ENCODE results near the gene MT1X. TPM values are rescaled to one million over a fixed set of nuclear protein-coding genes. Genes with fewer than 3 reads are reported as not detected.

Gene MT1X
- total RNA-seq, 2 experiments from 2014 or later, result 52.5 to 54.2 TPM

GRCh38 chr16:56652600-56652999, 29.7 kb upstream of the MT1X start:
- Mint-ChIP-seq H3K9me3 (no peaks in the 10 kb centered on the region), H3K27ac (no peak overlapping the region), H3K4me1 (ENCODE audit: low read depth) (no peaks in the 10 kb centered on the region), H3K27me3 (peaks cover 8% of the 10 kb centered on the region), H3K36me3 (ENCODE audit: low read depth) (no peaks in the 10 kb centered on the region), H3K4me3 (no peak overlapping the region)
- no peak for ATAC-seq
- no peak for DNase-seq
- ChIA-PET POLR2A (interaction anchor here (0.8 to 2.5 kb wide), 5 partner anchors 9 to 59 kb away, joined by 3 to 11 read pairs (median 3); no protein-coding TSS in a partner anchor), CTCF (interaction anchor here (1.0 to 1.6 kb wide), 2 partner anchors 8 to 9 kb away, joined by 4 read pairs; no protein-coding TSS in a partner anchor)
- TF ChIP-seq, protein P1, sequence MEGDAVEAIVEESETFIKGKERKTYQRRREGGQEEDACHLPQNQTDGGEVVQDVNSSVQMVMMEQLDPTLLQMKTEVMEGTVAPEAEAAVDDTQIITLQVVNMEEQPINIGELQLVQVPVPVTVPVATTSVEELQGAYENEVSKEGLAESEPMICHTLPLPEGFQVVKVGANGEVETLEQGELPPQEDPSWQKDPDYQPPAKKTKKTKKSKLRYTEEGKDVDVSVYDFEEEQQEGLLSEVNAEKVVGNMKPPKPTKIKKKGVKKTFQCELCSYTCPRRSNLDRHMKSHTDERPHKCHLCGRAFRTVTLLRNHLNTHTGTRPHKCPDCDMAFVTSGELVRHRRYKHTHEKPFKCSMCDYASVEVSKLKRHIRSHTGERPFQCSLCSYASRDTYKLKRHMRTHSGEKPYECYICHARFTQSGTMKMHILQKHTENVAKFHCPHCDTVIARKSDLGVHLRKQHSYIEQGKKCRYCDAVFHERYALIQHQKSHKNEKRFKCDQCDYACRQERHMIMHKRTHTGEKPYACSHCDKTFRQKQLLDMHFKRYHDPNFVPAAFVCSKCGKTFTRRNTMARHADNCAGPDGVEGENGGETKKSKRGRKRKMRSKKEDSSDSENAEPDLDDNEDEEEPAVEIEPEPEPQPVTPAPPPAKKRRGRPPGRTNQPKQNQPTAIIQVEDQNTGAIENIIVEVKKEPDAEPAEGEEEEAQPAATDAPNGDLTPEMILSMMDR (IDR thresholded peaks at IDR 0.05), result no peak
- intact Hi-C loops (cut with micrococcal nuclease), result no loop called here

- CTCF ChIA-PET, result interaction anchor here (1.0 kb wide), 1 partner anchor 10 kb away, joined by 4 read pairs; no protein-coding TSS in a partner anchor
- TF ChIP-seq, protein P1 (IDR thresholded peaks at IDR 0.05), result no peak
- Mint-ChIP-seq H3K4me1 (ENCODE audit: low read depth) (peaks cover 4% of the 10 kb centered on the region), H3K27me3 (peaks cover 8% of the 10 kb centered on the region), H3K4me3 (no peak overlapping the region), H3K27ac (no peak overlapping the region), H3K9me3 (no peaks in the 10 kb centered on the region), H3K36me3 (ENCODE audit: low read depth) (no peaks in the 10 kb centered on the region)
- no peak for ATAC-seq
- POLR2A ChIA-PET, result interaction anchor here (0.9 to 2.5 kb wide), 4 partner anchors 8 to 59 kb away, joined by 3 to 11 read pairs (median 4); no protein-coding TSS in a partner anchor
- intact Hi-C loops (cut with micrococcal nuclease), result no loop called here
- DNase-seq, result no peak
Measured at GRCh38 chr16:56653218-56653617, 29.1 kb upstream of the MT1X start.

- ATAC-seq (peak; percentile 83), DNase-seq (peak; percentile 82)
- CTCF ChIA-PET, result interaction anchor here (2.8 kb wide), 1 partner anchor 14 kb away, joined by 14 read pairs; no protein-coding TSS in a partner anchor
- H3K4me1 Mint-ChIP-seq (ENCODE audit: low read depth), result peaks cover 14% of the 10 kb centered on the region
- no peaks in the 10 kb centered on the region for H3K27me3 Mint-ChIP-seq
- H3K27ac Mint-ChIP-seq, result peak within 1 kb of the TSS; percentile 82
- TF ChIP-seq, protein P1 (IDR thresholded peaks at IDR 0.05), result no peak
- POLR2A ChIA-PET, result interaction anchor here (1.0 kb wide), 1 partner anchor 32 kb away, joined by 3 read pairs; the partner anchor contains the start of gene MT1E
- H3K9me3 Mint-ChIP-seq, result no peaks in the 10 kb centered on the region
- peaks cover 3% of the 10 kb centered on the region for H3K36me3 Mint-ChIP-seq (ENCODE audit: low read depth)
- intact Hi-C loops (cut with micrococcal nuclease), result no loop called here
- peak within 1 kb of the TSS; percentile 92 for H3K4me3 Mint-ChIP-seq
Measured at GRCh38 chr16:56657555-56658326, 24.5 kb upstream of the MT1X start, which contains the start of gene MT1F. MT1F (plus strand) TSS chr16:56657959; CDS start chr16:56658059, 100 bp downstream.

DNA sequence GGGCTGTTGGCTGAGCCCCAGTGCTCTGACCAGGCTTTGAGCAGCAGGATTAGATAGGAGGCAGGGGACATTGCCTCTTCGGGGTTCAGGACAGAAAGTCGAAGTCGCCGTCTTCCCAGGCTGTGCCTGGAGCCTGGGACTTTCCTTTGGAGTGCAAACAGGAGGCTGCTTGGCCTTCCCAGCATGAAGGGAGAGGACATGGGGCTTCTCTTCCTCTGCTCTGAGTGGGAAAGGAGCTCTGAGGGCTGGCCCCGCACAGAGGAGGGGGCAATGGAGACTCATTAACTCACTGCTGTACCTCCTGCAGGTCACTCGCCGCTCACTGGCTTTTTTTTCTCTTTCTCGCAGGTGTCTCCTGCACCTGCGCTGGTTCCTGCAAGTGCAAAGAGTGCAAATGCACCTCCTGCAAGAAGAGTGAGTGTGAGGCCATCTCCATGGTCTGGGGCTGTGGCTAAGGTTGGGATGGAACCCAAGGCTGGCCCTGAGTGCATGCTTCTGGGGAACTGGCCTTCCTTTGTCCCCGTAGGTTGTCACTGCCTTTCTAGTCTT, 23.9 kb upstream of the MT1X start:
- H3K36me3 Mint-ChIP-seq (ENCODE audit: low read depth), result peaks cover 3% of the 10 kb centered on the region
- CTCF ChIA-PET, result no interaction called here
- ATAC-seq, result no peak

More for the DNA sequence above, 23.9 kb upstream of the MT1X start:
- no peak for DNase-seq
- H3K27ac Mint-ChIP-seq, result peak overlapping the region; percentile 82
- TF ChIP-seq, protein P1 (IDR thresholded peaks at IDR 0.05), result no peak
- H3K9me3 Mint-ChIP-seq, result no peaks in the 10 kb centered on the region
- POLR2A ChIA-PET, result no interaction called here
- intact Hi-C loops (cut with micrococcal nuclease), result no loop called here
- H3K4me3 Mint-ChIP-seq, result peak overlapping the region; percentile 92
- H3K27me3 Mint-ChIP-seq, result peaks cover 2% of the 10 kb centered on the region
- peaks cover 16% of the 10 kb centered on the region for H3K4me1 Mint-ChIP-seq (ENCODE audit: low read depth)

Measured in activated CD8-positive, alpha-beta T cell treated with anti-CD3 and anti-CD28 coated beads for 36 hours (primary cell).